LoVo (cell line): Measurements from ENCODE around the gene LRRC61.
"Not testable (repeated sequence)": the region's sequence is repeated elsewhere in the genome, so short reads cannot be mapped to it uniquely, and the experiment has no call there.

Experiments
- DNase-seq: peaks from one replicate; pipeline ENCODE4 v3.0.0-alpha.2; 2016; ENCODE audit warnings: low spot score

The LRRC61 gene

GRCh38 chr7:150307904-150308303 lies 15.3 kb upstream of the LRRC61 start:
- DNase-seq: peak; percentile 62

GRCh38 chr7:150308575-150308974 lies 14.6 kb upstream of the LRRC61 start:
- no peak for DNase-seq

- no peak for DNase-seq
These were observed 12.0 kb upstream of the LRRC61 start for GRCh38 chr7:150311146-150311545.

- no peak for DNase-seq
These were observed 11.4 kb upstream of the LRRC61 start for GRCh38 chr7:150311711-150312110.

- not testable (repeated sequence) for DNase-seq
These were observed 10.3 kb upstream of the LRRC61 start for GRCh38 chr7:150312649-150313366.

- no peak for DNase-seq
These were observed 9.8 kb upstream of the LRRC61 start for GRCh38 chr7:150313367-150313809.

- no peak for DNase-seq
These were observed 9.3 kb upstream of the LRRC61 start for GRCh38 chr7:150313870-150314269.

GRCh38 chr7:150314639-150315239 lies 8.4 kb upstream of the LRRC61 start:
- no peak for DNase-seq

GRCh38 chr7:150316987-150317386 lies 6.2 kb upstream of the LRRC61 start:
- DNase-seq: not testable (repeated sequence)

GRCh38 chr7:150317748-150318444 lies 5.3 kb upstream of the LRRC61 start:
- DNase-seq: no peak

- no peak for DNase-seq
These were observed 1.4 kb upstream of the LRRC61 start for GRCh38 chr7:150321788-150322113.

GRCh38 chr7:150322114-150322832 lies 882 bp upstream of the LRRC61 start:
- DNase-seq: peak; percentile 48

- DNase-seq: no peak
These were observed 672 bp downstream of the LRRC61 start for GRCh38 chr7:150323682-150324372.

GRCh38 chr7:150324373-150324961 lies 1.3 kb downstream of the LRRC61 start:
- DNase-seq: peak; percentile 25

GRCh38 chr7:150325110-150325611 lies 2.0 kb downstream of the LRRC61 start:
- no peak for DNase-seq

GRCh38 chr7:150325901-150326300 lies 2.7 kb downstream of the LRRC61 start:
- DNase-seq: no peak

- DNase-seq: no peak
These were observed 3.6 kb downstream of the LRRC61 start for GRCh38 chr7:150326657-150327268.

GRCh38 chr7:150327308-150327707 lies 4.2 kb downstream of the LRRC61 start:
- DNase-seq: no peak

- DNase-seq: no peak
These were observed 6.4 kb downstream of the LRRC61 start for GRCh38 chr7:150329331-150330120.
